SW 1271 (cell line): ENCODE measurements around the gene QPCT.

Experiments used
- DNase-seq, 2 experiments: peaks; one replicate each; lab custom pipeline; 2025; lab: John Stamatoyannopoulos, UW

Gene QPCT

DNA sequence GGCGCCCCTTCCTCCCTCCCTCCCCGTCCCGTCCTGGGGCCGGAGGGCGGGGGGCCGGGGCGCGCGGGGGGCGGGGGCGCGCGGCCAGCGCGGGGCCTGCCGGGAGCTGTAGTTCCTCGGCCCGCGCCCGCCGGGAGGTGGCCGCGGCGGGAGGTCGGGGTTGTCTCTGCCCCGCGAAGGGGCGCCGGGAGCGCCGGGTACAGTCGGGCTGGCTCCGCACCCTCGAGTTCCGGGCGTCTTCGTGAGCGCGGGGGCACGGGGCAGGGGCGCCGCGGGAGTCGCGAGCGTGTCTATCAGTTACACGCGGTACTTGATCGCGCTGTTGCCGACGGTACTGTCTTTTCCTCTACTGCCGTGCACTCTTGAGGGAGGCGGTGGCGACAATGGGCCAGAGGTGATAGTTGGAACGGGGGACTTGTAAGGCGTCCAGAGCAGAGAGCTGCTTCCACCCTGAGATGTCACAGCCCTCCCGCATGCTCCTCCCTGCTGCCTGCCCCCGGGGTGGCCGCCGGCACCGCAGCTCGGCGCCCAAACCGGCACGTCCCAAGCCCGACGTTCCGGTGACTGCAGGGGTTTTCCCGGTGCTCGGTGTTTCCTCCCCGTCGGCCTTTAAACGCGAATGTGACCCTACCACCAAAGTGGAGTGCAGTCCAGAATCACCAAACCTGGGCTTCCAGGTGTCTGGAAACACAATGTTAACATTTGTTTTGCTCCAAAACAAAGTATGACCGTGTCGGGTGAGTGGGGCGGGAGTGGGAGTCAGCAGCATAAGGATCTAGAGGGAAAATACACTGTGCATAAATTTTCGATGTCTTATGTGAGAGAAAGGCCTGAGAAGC lies 19.4 kb upstream of the QPCT start, which contains the start of gene PRKD3:
Gene PRKD3, minus strand, starts transcription at position 48 of the 839 bp plus-strand sequence. CDS start 8,309 bp downstream, outside the sequence.
- DNase-seq, result peak in 1 of 2 experiments; percentile 53

DNA sequence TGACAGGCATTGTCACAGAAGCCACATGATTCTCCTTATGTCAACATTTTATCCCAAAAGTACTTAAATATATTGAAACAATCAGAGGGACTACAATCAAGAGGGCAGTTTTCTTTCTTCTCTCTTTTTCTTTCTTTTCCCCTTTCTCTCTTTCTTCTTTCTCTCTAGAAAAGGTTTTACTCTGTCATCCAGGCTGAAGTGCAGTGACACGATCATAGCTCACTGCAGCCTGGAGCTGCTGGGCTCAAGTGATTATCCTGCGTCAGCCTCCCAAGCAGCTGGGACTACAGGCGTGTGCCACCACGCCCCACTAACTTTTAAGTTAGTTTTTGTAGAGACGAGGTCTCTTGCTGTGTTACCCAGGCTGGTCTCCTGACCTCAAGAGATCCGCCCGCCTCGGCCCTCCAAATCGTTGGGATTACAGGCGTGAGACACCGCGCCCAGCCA lies 18.8 kb upstream of the QPCT start:
- no peak for DNase-seq

DNA sequence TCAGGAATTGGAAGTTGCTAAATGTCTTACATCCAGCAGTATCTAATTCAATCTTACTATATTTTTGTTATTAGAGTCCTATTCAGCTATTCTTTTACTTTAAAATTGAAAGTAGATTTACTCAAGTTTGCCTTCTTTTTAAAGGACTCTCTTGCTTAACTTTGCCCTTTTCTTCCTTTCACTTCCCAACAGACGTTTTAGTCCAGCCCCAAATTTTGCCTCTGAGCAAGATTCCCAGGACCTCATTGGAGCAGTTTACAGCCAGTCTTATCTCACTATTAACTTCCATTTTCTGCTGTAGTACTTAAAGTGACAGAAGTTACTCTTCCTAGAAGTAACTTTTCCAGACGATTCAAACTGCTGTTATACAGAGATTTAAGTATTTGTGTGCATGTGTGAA lies 18.1 kb upstream of the QPCT start:
- peak in 1 of 2 experiments; percentile 18 for DNase-seq

DNA sequence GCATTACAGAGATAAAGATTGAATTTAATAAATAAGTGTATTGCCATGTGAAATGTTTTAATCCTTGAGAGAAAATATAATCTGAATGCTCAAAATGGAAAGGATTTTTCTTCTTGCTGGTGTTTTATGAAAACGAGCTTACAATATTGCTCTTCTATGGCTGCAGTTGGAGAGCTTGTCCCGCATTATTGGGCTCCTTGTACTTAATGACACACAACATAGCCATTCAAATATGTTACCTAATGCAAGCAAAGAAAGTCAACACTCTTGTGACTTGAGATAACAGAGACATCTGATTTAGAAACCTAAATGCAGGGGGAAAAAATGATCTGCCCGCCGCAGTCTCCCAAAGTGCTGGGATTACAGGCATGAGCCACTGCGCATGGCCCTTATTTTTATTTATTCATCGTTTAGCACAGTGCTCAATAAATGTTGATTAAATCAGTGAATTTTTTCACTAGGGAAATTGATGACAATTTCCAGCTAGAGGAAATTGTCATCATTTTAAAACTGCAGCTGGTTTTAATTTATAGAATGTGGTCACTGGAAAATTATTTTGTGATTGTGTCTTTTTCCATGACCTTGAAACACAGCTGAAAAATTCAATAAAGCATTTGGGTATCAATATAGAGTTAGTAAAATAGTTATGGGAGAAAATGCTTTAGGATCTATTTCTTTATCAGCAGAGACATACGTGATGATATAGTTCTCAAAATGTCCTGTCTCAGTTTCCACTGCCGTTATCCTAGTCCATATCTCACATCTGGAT lies 17.4 kb upstream of the QPCT start:
- no peak for DNase-seq

DNA sequence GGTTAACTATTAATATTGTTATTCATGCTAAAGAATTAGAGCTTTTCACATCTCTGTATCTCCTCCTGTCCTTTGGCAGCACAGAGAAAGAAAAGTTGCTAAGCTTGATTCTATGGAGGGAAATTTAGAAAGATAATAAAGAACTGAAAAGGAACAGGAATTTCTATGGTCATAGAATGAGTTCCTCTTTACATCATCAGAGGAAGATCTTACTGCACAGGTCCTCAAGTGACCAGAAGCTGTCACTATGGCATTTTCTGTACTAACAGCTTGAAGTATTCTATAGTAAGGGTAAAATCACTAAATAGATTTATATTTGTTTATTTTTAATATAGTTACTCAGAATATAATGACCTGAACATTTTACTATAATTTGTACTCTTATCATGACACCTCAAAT lies 13.7 kb upstream of the QPCT start:
- no peak for DNase-seq

DNA sequence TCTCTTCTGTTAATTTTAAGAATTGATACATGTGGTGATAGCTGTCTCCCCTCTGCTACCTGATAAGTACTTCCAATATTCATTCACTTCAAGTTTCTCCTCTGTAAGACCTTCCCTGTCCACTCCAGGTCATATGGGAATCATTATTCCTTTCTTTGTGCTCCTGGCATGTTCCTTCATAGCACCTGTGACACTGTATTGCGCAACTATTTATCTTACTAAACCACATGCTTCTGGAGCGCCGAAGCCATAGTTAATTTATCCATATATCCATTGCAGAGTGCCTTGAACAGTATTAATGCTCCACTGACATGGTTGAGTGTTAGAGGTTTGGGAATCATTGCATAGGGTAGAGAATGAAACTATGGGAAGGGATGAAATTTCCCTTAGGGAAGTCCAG lies 11.9 kb upstream of the QPCT start:
- DNase-seq, result no peak

DNA sequence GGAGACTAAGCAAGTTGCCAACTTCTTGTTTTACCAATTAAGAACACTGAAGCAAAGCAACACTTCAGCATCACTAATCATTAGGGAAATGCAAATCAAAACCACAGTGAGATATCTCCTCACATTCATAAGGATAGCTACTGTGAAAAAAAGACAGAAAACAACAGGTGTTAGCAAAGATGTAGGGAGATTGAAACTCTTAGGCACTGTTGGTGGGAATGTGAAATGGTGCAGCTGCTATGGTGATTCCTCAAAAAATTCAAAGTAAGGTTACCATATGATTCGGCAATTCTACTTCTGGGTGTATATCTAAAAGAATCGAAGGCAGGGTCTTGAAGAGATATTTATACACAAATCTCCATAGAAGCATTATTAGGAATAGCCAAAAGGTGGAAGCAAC lies 11.2 kb upstream of the QPCT start:
- no peak for DNase-seq

DNA sequence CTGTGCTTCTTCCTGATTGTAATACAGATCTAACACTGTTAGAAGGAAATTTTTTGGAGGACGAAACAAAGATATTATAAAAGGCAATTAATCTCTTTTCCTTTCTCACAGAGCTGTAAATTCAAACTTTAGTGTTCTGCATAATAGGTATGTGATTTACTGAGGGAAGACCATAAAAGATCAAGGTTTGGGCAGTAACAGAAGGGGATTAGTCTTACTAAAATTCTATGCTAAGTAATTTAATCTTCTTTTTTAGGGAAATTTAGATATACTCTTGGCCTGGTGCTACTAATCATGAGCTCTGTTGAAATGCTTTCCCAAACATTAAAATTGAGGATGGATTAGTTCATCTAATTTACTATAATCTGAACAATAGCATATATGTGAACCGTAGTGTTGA lies 8.8 kb upstream of the QPCT start:
- DNase-seq, result no peak

DNA sequence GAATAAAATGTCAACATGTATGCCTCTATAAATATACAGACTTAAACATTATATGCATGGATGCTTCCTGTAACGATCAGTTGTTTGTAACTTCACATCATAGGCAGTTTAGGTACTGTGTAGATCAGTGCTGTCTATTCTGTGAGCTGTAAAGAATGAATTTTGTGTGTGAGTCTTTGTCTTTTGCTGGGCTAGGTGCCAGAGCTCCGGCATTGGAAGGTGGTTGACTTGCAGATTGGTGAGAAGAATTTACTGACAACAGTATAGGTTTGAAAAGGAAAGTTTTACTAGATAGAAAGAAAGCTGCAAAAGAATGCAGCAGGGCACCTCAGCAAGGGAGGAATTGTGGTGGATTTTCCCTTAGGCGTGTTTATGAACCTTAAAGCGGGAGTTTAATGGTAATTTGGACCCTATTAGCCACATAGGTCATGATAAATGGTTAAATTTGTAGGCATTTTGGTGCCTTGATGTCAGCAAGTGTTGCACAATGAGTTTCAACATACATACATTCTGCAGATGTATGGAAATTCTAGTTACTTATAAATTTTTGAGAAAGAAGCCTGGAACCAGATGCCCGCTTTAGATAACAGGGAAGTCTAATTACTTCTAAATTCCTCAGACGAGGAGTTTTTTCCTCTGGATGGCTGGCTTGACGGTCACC lies 6.7 kb upstream of the QPCT start:
- DNase-seq, result no peak

DNA sequence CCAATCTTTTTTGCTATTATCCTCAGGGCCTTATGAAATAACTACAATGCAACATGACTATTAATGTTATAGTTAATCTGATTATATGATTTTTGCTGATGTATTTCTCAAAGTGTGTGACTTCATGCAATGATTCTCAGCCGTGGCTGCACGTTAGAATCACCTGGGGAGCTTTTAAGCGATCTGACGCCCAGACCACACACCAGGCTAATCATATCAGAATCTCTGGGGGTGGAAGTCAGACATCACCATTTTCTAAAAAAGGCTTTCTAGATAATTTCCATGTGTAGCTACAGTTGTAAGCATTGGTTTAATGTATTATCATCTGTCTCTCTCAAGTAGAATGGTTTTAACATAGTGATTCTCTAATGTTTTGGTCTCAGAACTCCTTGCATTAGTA lies 5.5 kb upstream of the QPCT start:
- DNase-seq, result no peak

DNA sequence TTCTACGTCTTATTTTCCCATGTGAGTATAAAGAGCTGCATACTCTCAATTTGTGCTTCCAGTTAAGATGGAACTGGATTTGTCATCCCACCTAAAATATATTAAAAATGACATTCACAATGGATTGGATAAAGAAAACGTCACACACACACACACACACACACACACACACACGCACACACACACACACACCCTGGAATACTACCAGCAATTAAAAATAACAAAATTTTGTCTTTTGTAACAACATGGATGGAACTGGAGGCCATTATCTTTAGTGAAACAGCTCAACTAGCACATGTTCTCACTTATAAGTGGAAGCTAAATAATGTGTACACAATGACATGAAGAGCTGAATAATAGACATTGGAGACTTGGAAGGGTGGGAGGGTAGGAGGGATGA lies 3.8 kb upstream of the QPCT start:
- DNase-seq, result no peak

DNA sequence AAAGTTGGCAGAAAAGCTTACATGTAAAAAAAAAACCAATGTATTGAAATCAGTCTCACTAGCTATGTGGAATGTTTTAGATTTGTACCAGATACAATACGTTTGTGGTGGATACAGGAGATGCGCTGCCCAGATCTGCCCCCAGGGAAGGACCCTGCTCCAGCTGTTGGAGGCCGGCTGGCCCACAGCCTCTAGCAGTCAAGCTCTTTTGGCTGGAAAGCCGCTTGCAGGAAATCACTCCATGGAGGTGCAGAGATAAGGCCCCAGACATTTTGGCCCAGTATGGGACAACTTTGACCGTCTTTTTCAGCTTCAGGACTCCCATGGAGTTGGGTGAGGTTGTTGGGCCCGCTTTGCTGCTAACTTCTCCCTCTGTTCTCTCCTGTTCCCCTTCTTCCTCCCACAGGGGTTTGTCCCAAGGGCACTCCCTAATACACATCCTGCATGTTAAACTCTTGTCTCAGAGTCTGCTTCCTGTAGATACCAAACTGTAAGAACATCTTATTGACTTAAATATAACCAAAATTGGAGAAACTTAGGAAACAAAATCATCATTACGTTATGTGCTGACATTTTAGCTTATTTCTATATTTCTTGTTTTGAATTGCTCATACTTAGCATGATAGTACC lies 1.7 kb upstream of the QPCT start:
- DNase-seq, result no peak

DNA sequence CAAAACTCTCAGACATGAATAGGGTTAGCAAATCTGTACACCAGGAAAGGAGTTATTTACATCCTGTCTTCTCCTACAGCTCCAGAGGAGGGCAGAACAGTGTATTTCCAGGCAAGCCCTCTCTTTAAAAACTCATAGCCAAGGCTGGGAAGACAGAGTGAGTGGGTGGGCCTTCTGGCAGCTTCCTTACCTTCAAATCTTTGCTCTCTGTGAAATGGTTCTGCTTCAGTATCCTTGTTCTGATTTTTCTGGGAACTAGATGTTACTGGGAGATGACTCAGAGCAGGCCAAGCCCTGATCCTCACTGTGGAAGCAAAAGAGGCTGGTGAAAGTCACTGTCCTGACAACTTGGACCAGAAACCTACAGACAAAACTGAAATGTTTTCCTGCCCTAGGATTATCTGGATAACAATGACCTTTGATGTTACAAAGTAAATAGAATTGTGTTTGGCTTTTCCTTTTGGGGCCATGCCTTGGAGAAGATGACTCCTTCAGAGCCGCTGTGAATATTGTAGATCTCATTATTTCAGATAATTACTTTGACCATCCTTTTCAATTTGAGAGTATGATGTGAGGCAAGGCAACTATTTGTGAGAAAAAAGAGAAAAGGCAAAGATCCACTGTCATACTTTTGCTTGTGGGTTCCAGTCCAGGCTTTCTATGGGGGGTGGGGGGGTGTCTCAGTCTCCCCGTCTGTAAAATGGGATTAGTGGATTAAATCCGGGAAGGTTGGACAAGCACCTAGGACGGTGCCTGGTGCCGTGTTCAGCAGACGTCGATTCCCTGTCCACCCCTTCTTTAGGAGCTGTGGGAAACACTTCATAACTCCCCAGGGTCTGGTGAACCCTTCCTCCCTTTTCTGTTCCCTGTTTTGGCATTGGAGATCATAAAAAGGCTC lies 644 bp upstream of the QPCT start:
- peak in 1 of 2 experiments; percentile 9 for DNase-seq

DNA sequence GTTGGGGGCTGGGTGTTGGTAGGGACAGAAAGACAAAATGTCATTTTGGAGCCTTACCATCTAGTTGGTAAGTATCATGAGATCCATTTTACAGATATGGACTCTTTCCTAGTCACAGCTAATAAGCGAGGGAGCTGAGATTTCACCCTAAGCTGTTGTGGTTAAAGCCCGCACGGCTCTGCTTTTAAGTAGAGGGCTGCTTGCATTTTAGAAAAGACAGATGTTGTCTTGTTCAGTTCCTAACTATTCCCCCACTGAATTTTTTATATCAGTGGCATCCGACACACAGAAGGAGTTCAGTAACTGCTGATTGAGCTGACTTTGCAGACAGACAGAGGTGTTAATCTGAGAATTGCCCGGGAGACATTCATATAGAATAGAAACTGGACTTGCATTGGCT lies 3.7 kb downstream of the QPCT start:
- DNase-seq, result no peak

DNA sequence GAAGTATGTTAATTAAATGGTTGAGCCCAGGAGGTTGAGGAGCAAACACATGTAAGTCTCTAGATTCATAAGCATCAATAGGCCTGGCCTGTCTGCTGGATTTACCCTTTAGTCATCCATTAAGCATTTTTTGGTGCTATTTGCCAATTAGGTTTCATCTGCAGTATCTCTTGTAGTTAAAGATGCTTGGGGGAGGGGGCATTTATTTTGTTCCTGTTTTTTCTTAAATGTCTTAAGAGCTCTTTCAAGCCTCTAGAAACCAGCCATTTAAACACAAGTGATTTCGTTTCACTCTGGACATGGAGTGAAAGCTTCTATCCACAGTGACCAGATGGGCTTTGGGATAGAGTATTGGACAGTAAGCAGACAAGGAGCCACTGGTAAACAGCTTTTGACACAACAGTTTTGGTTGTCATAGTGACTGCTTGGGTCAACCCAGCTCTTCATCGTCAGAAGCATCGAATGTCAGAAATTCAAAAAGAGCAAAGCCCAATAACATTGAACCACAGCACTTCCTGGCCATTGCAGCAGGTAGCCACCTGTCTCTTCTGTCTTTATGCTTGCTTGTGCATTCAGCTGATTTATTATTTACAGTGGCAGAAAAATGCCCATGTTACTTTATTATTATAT lies 4.9 kb downstream of the QPCT start:
- no peak for DNase-seq

DNA sequence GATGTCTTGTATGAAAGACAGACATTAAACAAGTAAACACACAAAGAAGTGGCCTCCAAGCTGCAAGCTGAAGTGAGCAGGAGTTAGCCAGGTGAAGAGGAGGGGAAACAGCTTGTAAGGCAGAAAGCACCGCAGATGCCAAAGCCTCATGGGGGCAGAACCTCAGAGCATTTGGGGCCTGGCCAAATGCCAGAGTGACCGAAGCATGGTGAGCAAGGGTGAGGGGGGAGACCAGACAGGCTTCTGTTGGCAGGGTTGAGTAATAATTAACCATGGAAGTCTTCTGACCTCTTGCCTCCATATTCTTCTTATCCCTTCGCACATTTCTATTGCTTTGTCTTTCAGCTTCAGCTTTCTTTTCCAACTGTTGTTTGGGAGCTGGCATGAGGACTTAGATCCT lies 5.6 kb downstream of the QPCT start:
- DNase-seq, result no peak

DNA sequence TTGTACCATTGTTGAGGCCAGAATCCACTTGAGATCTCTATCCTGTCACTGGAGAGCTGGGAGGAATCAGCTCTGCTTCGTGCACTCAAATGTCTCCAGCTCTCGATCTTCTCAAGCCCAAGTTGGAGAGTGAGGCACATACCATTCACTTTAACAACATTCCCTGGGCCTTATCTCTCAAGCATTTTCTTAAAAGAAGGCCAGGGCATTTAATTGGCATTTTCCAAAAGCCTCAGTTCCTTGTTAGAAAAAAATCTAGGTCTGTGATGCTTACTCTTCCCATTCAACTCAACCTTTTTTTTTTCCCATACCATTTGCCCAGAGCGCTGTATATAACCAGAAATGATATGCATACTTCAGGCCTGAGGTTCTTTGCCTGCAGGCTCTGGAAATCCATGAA lies 10.1 kb downstream of the QPCT start:
- no peak for DNase-seq

DNA sequence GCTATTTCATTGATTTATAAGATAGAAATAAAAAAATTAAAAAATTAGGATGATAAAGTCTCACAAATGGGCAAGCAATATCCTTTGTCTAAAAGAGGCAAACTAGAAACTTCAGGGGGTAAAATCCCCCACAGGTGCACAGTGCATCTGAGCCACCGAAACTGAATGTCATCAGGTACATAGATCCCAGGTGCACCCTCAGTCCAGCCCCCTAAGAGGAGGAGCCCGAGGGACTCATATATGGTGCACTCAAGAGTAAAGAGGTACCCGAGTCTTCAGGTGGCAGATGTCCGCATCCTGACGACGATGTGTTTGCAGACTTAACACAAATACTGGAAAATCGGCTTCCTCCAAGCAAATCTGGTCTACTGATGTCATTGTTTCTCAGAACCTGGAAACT lies 11.3 kb downstream of the QPCT start:
- no peak for DNase-seq

DNA sequence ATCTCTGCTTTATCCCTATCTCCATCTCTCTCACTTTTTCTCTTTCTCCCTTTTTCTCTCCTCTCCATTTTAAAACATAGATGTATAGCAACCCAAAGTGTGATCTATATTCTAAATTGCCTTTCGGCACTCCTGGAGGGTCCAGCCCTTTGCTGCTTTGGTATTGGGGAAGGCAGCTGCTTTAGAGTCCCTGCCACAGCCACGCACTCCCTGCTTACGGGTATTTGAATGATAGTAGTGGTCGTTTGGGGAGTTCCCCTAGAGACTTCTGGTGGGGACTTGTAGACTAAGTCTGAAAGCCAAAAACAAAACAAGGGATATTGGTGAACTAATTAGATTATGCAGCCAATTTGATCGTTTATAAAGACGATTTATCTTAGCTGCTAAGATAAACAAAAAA lies 11.9 kb downstream of the QPCT start:
- DNase-seq, result no peak

DNA sequence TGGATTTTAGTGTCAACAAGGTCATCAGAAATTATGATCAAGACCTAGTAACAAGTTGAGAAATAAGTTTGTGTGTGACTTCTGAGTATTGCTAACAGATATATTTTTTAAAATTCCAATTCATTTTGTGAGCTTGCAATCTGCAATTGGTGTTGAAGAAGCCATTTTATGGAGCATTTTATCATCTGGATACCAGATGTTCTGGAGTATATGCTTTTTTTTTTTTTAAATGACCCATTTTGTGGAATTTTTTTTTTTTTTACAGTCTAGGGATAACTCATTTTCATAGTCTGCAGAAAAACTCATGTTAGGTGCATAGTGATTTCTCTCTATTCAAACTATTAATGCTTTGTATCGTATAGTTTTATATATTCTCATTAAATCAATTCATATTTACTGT lies 12.6 kb downstream of the QPCT start:
- DNase-seq, result no peak

DNA sequence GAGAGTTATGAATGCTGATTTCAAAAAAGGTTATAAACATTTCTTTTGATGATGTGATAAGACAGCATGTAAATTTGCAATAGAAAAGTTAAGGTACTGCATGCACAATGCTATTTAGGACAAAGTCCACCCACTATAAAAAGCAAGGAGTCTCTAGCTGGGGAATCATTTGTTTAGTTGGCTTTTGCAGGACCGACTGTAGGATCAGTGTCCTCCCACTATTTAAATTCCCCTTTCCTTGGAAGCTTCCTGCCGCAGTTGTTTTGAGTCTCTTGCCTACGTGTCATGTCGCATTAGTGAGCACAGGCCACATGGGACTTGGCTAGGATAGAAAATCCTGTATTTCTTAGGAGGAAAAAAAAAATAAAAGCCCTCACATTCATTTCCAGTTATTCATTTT lies 13.1 kb downstream of the QPCT start:
- DNase-seq, result no peak
